PC-3 (cell line): ENCODE results near the gene TVP23C.

Experiments used
- CTCF ChIP-seq: fragments of 300-600 bp; sonication (generic); conservative IDR thresholded peaks from 2 replicates; pipeline ENCODE4 v1.5.1; 2017; ENCODE audit warnings: antibody characterized with exemption, low read depth, mild to moderate bottlenecking, low read length
- EZH2 ChIP-seq: fragments of 300-600 bp; sonication (generic); IDR thresholded peaks from one replicate; pipeline ENCODE4 v1.6.1; 2017; ENCODE audit warnings: antibody characterized with exemption, mild to moderate bottlenecking, low read length; ENCODE audit not compliant: unreplicated experiment
- EZH2phosphoT487 ChIP-seq: fragments of 300-600 bp; sonication (generic); IDR thresholded peaks from 2 replicates; pipeline ENCODE4 v1.6.1; 2018; ENCODE audit warnings: mild to moderate bottlenecking, antibody characterized with exemption, low read length, borderline replicate concordance

- TF ChIP-seq CTCF (no peak), EZH2 (no peak), EZH2phosphoT487 (no peak)
These were observed 98.1 kb downstream of the TVP23C start for GRCh38 chr17:15465045-15465701.
